Right lobe of liver (tissue), 4 donors: ENCODE measurements around the gene SERINC5.

ENCODE experiments used
- POLR2A ChIP-seq: fragments of 450-650 bp; IDR thresholded peaks from one replicate; pipeline ENCODE4 v1.6.1; 2017; ENCODE audit warnings: antibody characterized with exemption, mild to moderate bottlenecking
- TF ChIP-seq, protein P1 (sequence below), 4 donors: fragments of 200-600 bp in 3 of 4; fragments of 450-650 bp in 1 of 4; IDR thresholded peaks; one replicate each; pipeline versions ENCODE4 v1.5.1 to v1.8.0; 2016 to 2022; ENCODE audit warnings: antibody characterized with exemption in 4 of 4, mild to moderate bottlenecking in 2 of 4
- donor health status: DM: no; HTN: no; CAD: no.
- donor health status: DM: no; HTN: no; CAD: no.
- donor health status: DM: no; HTN: yes; CAD: no.

GRCh38 chr5:80175337-80175736, 80.5 kb downstream of the SERINC5 start:
- TF ChIP-seq, protein P1, sequence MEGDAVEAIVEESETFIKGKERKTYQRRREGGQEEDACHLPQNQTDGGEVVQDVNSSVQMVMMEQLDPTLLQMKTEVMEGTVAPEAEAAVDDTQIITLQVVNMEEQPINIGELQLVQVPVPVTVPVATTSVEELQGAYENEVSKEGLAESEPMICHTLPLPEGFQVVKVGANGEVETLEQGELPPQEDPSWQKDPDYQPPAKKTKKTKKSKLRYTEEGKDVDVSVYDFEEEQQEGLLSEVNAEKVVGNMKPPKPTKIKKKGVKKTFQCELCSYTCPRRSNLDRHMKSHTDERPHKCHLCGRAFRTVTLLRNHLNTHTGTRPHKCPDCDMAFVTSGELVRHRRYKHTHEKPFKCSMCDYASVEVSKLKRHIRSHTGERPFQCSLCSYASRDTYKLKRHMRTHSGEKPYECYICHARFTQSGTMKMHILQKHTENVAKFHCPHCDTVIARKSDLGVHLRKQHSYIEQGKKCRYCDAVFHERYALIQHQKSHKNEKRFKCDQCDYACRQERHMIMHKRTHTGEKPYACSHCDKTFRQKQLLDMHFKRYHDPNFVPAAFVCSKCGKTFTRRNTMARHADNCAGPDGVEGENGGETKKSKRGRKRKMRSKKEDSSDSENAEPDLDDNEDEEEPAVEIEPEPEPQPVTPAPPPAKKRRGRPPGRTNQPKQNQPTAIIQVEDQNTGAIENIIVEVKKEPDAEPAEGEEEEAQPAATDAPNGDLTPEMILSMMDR (IDR thresholded peaks at IDR 0.05) = no peak
- TF ChIP-seq POLR2A = no peak
